GM23338 (cell line): ENCODE measurements around the gene PITPNC1. TPM values are rescaled to one million over a fixed set of nuclear protein-coding genes. Genes with fewer than 3 reads are reported as not detected.

Experiments used
- ATAC-seq: fragments of 200-7000 bp; cut with Tn5 transposase; 3 replicates; pipeline ENCODE4 v1.9.1; 2020
- DNase-seq: peaks from one replicate; pipeline ENCODE4 v3.0.0-alpha.2; 2015; ENCODE audit warnings: low spot score
- H2AFZ ChIP-seq: fragments of 200-600 bp; sonication (generic); 2 replicates; pipeline ENCODE4 v1.8.0; 2016; ENCODE audit warnings: antibody characterized with exemption, mild to moderate bottlenecking, moderate library complexity
- H3F3A ChIP-seq: fragments of 200-600 bp; sonication (generic); replicated peaks from 2 replicates; pipeline ENCODE4 v1.8.0; 2017; ENCODE audit warnings: antibody characterized with exemption, mixed run types, low read depth
- H3K27ac ChIP-seq: fragments of 200-600 bp; sonication (generic); 2 replicates; pipeline ENCODE4 v1.6.1; 2016; ENCODE audit warnings: low read depth
- H3K27me3 ChIP-seq: fragments of 200-600 bp; sonication (generic); 2 replicates; pipeline ENCODE4 v1.8.0; 2016; ENCODE audit warnings: mild to moderate bottlenecking, mixed run types, moderate library complexity; ENCODE audit not compliant: insufficient read depth
- H3K36me3 ChIP-seq: fragments of 200-600 bp; sonication (generic); 2 replicates; pipeline ENCODE4 v1.8.0; 2016; ENCODE audit warnings: mild to moderate bottlenecking; ENCODE audit not compliant: insufficient read depth
- H3K4me1 ChIP-seq: fragments of 200-600 bp; sonication (generic); 2 replicates; pipeline ENCODE4 v1.8.0; 2016; ENCODE audit warnings: mild to moderate bottlenecking, moderate library complexity; ENCODE audit not compliant: insufficient read depth
- H3K4me2 ChIP-seq: fragments of 200-600 bp; sonication (generic); 2 replicates; pipeline ENCODE4 v1.7.1; 2017; ENCODE audit warnings: mixed run types
- H3K4me3 ChIP-seq: fragments of 200-600 bp; sonication (generic); 2 replicates; pipeline ENCODE4 v1.6.1; 2016; ENCODE audit warnings: mixed run types
- H3K79me2 ChIP-seq: fragments of 200-600 bp; sonication (generic); replicated peaks from 2 replicates; pipeline ENCODE4 v1.8.0; 2017; ENCODE audit warnings: mild to moderate bottlenecking; ENCODE audit not compliant: insufficient read depth
- H3K9me2 ChIP-seq: fragments of 200-600 bp; sonication (generic); 2 replicates; pipeline ENCODE4 v1.8.0; 2017; ENCODE audit not compliant: insufficient read depth
- H4K20me1 ChIP-seq: fragments of 200-600 bp; sonication (generic); replicated peaks from 2 replicates; pipeline ENCODE4 v1.8.0; 2017; ENCODE audit warnings: mild to moderate bottlenecking; ENCODE audit not compliant: insufficient read depth
- H3K27ac Mint-ChIP-seq: 2 replicates; pipeline ENCODE4 v1.8.0; 2020; ENCODE audit warnings: inconsistent platforms, mild to moderate bottlenecking, moderate library complexity, mixed read lengths
- H3K27me3 Mint-ChIP-seq: 3 replicates; pipeline ENCODE4 v1.8.0; 2022; ENCODE audit warnings: low read depth, mild to moderate bottlenecking, moderate library complexity, mixed read lengths, inconsistent platforms; ENCODE audit not compliant: insufficient read depth, poor library complexity
- H3K36me3 Mint-ChIP-seq: 3 replicates; pipeline ENCODE4 v1.8.0; 2021; ENCODE audit warnings: low read depth, mild to moderate bottlenecking, inconsistent platforms, moderate library complexity, mixed read lengths
- H3K4me1 Mint-ChIP-seq: 3 replicates; pipeline ENCODE4 v1.8.0; 2020; ENCODE audit warnings: mild to moderate bottlenecking, inconsistent platforms, mixed read lengths
- H3K4me3 Mint-ChIP-seq: 3 replicates; pipeline ENCODE4 v1.8.0; 2021; ENCODE audit warnings: moderate library complexity, mild to moderate bottlenecking, inconsistent platforms, mixed read lengths
- H3K9me3 Mint-ChIP-seq: 3 replicates; pipeline ENCODE4 v1.8.0; 2020; ENCODE audit warnings: moderate library complexity, mild to moderate bottlenecking, inconsistent platforms, mixed read lengths
- CREB1 ChIP-seq: fragments of 250-450 bp; sonication (Bioruptor Pico); IDR thresholded peaks from 2 replicates; pipeline ENCODE4 v1.5.0; 2020; ENCODE audit warnings: low read depth, mild to moderate bottlenecking, moderate library complexity
- CTCF ChIP-seq, 2 experiments: fragments of 200-600 bp in 1 of 2; sonication (generic) in 1 of 2; conservative IDR thresholded peaks; 2 replicates each; pipeline versions ENCODE4 v1.5.1 to v1.6.1; 2016 to 2017; ENCODE audit warnings: antibody characterized with exemption in 2 of 2, low read depth in 2 of 2, mild to moderate bottlenecking in 2 of 2, moderate library complexity in 1 of 2
- EZH2 ChIP-seq: fragments of 200-600 bp; sonication (generic); IDR thresholded peaks from one replicate; pipeline ENCODE4 v1.8.0; 2017; ENCODE audit warnings: antibody characterized with exemption, mild to moderate bottlenecking, low read depth; ENCODE audit not compliant: unreplicated experiment
- EZH2phosphoT487 ChIP-seq: fragments of 200-600 bp; sonication (generic); IDR thresholded peaks from one replicate; pipeline ENCODE4 v1.8.1; 2018; ENCODE audit warnings: antibody characterized with exemption; ENCODE audit not compliant: unreplicated experiment
- JUNB ChIP-seq: IDR thresholded peaks from one replicate; pipeline ENCODE4 v1.6.1; 2016; ENCODE audit warnings: antibody characterized with exemption; ENCODE audit not compliant: unreplicated experiment
- NANOG ChIP-seq: IDR thresholded peaks from 2 replicates; pipeline ENCODE4 v1.6.1; 2016; ENCODE audit warnings: antibody characterized with exemption, borderline replicate concordance
- POLR2AphosphoS5 ChIP-seq: IDR thresholded peaks from 2 replicates; pipeline ENCODE4 v1.6.1; 2016; ENCODE audit warnings: antibody characterized with exemption, low read depth
- STAT1 ChIP-seq: IDR thresholded peaks from one replicate; pipeline ENCODE4 v1.6.1; 2016; ENCODE audit warnings: antibody characterized with exemption; ENCODE audit not compliant: unreplicated experiment
- ZNF114 ChIP-seq: fragments of 250-450 bp; sonication (Bioruptor Pico); IDR thresholded peaks from 2 replicates; pipeline ENCODE4 v1.5.0; 2020; ENCODE audit warnings: mild to moderate bottlenecking, moderate library complexity
- ZNF331 ChIP-seq: fragments of 250-450 bp; sonication (Bioruptor Pico); IDR thresholded peaks from 2 replicates; pipeline ENCODE4 v1.5.0; 2020; ENCODE audit warnings: low read depth, mild to moderate bottlenecking, moderate library complexity
- ZNF462 ChIP-seq: fragments of 250-450 bp; sonication (Bioruptor Pico); IDR thresholded peaks from 2 replicates; pipeline ENCODE4 v1.5.0; 2020; ENCODE audit warnings: mild to moderate bottlenecking, moderate library complexity
- polyA plus RNA-seq: library from polyadenylated mRNA; unstranded; fragments of >200 nt; fragmentation: Nextera tagmentation; extraction: Ambion mirVana; gene quantifications from 2 replicates; pipeline ENCODE4 v1.2.1, GENCODE V29; 2016
- total RNA-seq: library from RNA; depleted of rRNA; stranded (reverse); fragments of >200 nt; shearing (Covaris generic); gene quantifications from 2 replicates; pipeline ENCODE4 v1.2.3, GENCODE V29; 2014
- TF ChIP-seq, protein P1 (sequence below): IDR thresholded peaks from one replicate; pipeline ENCODE4 v1.6.1; 2018; ENCODE audit warnings: antibody characterized with exemption; ENCODE audit not compliant: unreplicated experiment
- TF ChIP-seq, protein P2 (sequence below): IDR thresholded peaks from 2 replicates; pipeline ENCODE4 v1.6.1; 2016; ENCODE audit warnings: antibody characterized with exemption

The PITPNC1 gene
- total and polyA plus RNA-seq, 2 experiments from 2014 or later, result 23.0 to 32.6 TPM

- TF ChIP-seq, protein P1, sequence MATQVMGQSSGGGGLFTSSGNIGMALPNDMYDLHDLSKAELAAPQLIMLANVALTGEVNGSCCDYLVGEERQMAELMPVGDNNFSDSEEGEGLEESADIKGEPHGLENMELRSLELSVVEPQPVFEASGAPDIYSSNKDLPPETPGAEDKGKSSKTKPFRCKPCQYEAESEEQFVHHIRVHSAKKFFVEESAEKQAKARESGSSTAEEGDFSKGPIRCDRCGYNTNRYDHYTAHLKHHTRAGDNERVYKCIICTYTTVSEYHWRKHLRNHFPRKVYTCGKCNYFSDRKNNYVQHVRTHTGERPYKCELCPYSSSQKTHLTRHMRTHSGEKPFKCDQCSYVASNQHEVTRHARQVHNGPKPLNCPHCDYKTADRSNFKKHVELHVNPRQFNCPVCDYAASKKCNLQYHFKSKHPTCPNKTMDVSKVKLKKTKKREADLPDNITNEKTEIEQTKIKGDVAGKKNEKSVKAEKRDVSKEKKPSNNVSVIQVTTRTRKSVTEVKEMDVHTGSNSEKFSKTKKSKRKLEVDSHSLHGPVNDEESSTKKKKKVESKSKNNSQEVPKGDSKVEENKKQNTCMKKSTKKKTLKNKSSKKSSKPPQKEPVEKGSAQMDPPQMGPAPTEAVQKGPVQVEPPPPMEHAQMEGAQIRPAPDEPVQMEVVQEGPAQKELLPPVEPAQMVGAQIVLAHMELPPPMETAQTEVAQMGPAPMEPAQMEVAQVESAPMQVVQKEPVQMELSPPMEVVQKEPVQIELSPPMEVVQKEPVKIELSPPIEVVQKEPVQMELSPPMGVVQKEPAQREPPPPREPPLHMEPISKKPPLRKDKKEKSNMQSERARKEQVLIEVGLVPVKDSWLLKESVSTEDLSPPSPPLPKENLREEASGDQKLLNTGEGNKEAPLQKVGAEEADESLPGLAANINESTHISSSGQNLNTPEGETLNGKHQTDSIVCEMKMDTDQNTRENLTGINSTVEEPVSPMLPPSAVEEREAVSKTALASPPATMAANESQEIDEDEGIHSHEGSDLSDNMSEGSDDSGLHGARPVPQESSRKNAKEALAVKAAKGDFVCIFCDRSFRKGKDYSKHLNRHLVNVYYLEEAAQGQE, result no peak
- TF ChIP-seq ZNF331 (CRISPR knock-in tag) (no peak), POLR2AphosphoS5 (no peak), STAT1 (no peak), ZNF114 (CRISPR knock-in tag) (no peak), EZH2phosphoT487 (no peak)
- TF ChIP-seq, protein P2, sequence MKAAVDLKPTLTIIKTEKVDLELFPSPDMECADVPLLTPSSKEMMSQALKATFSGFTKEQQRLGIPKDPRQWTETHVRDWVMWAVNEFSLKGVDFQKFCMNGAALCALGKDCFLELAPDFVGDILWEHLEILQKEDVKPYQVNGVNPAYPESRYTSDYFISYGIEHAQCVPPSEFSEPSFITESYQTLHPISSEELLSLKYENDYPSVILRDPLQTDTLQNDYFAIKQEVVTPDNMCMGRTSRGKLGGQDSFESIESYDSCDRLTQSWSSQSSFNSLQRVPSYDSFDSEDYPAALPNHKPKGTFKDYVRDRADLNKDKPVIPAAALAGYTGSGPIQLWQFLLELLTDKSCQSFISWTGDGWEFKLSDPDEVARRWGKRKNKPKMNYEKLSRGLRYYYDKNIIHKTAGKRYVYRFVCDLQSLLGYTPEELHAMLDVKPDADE, result no peak
These were observed 114.6 kb downstream of the PITPNC1 start (continued) for GRCh38 chr17:67491681-67492024.

- Histone ChIP-seq H3K4me1 (peaks cover 37% of the 10 kb centered on the region), H3K4me2 (no peak overlapping the region), H3K36me3 (no peaks in the 10 kb centered on the region), H4K20me1 (no peaks in the 10 kb centered on the region), H3F3A (no peaks in the 10 kb centered on the region; the same call in 1 of the 2 replicates), H3K27ac (no peak overlapping the region; the same call in none of the 2 replicates), H3K4me3 (no peak overlapping the region), H3K27me3 (no peaks in the 10 kb centered on the region), H2AFZ (no peak overlapping the region), H3K9me2 (no peaks in the 10 kb centered on the region), H3K79me2 (peaks cover 86% of the 10 kb centered on the region)
- H3K27ac Mint-ChIP-seq, result no peak overlapping the region
- peaks cover 4% of the 10 kb centered on the region; the same call in 1 of the 3 replicates for H3K9me3 Mint-ChIP-seq
- ATAC-seq, result no peak
- H3K4me1 Mint-ChIP-seq, result peaks cover 39% of the 10 kb centered on the region
- peaks cover 15% of the 10 kb centered on the region; the same call in 2 of the 3 replicates for H3K36me3 Mint-ChIP-seq
- peaks cover 7% of the 10 kb centered on the region for H3K27me3 Mint-ChIP-seq
- no peak for DNase-seq
- H3K4me3 Mint-ChIP-seq, result no peak overlapping the region
- TF ChIP-seq EZH2 (no peak), NANOG (no peak), ZNF462 (CRISPR knock-in tag) (no peak), CTCF (conservative IDR thresholded peaks at IDR 0.05; ENCODE audit: low read depth in 2 of 2) (no peak), ZNF331 (CRISPR knock-in tag) (no peak), JUNB (no peak), EZH2phosphoT487 (no peak), POLR2AphosphoS5 (no peak), ZNF114 (CRISPR knock-in tag) (no peak), CREB1 (no peak)
These were observed 115.2 kb downstream of the PITPNC1 start for GRCh38 chr17:67492251-67492740.
